HG02943 (cell line): ENCODE results near the gene HAUS7.

Experiments
- ATAC-seq: cut with Tn5 transposase; IDR thresholded peaks from one replicate; pipeline ENCODE4 v1.9.1; 2021; ENCODE audit warnings: mild to moderate bottlenecking, low read depth, moderate library complexity; ENCODE audit not compliant: unreplicated experiment

The HAUS7 gene

GRCh38 chrX:153457827-153458466 is 12.4 kb downstream of the HAUS7 start:
- no peak for ATAC-seq

DNA sequence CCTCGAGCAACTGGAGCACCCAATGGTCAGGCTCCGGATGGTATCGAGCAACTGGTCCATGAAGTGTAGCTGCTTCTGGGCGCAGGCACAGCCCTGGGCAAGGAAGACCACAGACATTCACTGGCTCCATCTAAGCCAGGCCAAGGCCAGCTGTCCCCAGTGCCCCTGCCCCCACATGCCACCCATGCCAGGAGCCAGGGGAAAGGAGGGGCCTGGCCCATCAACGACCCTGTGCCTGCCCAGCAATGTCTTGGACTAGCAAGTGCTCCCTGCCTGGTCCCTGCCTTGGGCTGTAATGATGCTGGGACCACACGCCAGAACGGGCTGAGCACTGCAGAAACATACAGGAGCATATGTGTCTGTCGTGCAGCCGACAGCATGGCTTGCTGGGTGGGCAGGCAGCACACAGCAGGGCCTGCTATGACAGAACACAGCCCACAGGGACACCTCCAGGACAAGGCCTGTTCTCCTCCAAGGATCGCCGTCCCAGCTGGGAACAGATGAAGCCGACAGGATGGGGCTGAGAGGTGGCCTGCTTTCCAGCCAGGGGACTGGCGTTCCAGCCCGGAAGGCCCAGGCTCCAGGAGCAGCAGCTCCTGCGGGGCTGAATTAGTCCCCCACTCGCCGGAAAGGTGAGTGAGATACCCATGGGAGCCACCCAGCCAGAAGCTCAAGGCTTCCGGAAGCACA is 13.1 kb downstream of the HAUS7 start:
- no peak for ATAC-seq

GRCh38 chrX:153456704-153457103 is 13.7 kb downstream of the HAUS7 start:
- ATAC-seq = no peak

GRCh38 chrX:153456161-153456560 is 14.2 kb downstream of the HAUS7 start:
- ATAC-seq = no peak

GRCh38 chrX:153455571-153455970 is 14.8 kb downstream of the HAUS7 start:
- ATAC-seq = no peak

DNA sequence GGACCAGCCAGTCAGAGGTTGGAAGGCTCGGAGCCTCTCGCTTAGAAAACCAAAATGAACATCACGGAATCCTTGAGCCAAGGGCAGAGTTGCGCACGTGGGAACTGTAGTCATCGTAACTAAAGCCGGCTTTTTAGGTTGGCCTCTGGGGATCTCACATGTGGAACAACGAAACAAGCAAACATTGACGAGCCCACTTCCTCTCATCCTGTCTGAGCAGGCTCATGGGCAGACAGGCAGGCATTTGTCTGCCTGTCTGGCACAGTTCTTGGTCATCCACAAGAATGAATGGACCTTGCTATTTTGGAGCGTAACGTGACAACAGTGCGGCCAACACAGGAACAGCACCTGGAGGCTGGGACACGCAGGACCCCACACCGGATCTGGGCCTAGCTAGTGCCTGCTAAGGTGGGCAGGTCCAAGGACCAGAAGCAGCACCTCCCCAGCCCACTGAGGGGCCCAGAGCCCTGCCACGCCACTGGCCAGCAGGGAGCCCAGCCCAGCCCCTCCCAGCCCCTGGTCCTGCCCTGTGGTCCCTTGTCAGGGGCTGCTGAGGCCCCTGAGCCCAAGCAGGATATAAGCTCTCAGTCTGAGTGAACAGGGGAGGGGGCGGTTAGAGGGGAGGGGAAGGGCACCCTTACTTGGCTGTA is 15.3 kb downstream of the HAUS7 start:
- ATAC-seq = no peak

DNA sequence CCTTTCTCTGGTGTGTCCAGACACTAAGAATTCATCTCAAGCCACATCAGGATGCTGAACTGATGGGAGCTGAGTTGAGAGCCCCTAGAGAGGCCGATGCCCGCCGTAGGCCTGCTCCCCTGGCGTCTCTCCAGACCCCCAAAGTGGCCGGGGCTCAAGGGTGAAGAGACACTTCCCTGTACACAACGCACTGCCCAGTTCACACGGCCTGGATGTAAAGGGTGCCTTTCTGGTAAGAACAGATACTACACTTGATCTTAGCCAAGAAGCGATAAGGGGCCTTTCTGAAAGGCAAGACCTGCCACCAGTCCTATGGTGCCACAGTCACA is 19.5 kb downstream of the HAUS7 start:
- no peak for ATAC-seq

DNA sequence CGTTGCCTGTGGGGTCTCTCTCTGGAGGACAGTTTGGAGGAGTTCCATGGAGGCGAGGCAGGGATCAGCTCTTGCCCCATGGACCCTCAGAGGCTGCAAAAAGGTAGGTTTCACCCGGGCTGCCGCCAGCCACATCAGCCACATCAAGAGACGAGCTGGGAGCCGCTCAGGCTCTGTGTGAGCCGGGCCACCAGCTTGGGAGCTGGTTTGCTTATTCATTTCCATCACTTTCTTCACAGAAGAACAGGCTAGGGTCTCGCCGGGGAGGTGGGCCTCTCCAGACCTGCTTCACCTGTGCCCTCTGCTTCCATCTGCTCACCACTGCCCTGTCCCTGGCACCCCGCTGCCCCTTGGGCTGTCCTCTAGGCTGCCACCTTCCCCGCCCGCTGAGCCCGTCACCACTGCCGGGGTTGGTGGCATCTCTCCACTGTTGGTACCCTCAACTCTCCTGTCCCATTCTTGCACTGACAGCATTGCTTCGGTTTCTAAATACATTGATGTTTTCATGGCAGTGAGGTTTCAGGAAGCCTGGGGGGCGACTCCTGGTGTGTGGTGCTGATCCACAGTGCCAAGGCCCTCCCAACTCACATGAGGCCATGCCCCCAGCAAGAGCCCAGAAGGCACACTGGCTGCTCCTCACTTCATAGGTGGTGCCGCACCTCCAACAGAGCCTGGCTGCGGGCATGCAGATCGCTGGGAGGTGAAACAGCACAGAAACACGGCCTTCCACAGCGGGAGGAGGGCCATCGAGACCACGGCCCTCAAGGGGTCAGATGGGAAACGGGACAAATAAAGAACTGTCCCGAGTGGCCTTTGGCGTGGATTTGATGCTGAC is 20.0 kb downstream of the HAUS7 start:
- no peak for ATAC-seq

DNA sequence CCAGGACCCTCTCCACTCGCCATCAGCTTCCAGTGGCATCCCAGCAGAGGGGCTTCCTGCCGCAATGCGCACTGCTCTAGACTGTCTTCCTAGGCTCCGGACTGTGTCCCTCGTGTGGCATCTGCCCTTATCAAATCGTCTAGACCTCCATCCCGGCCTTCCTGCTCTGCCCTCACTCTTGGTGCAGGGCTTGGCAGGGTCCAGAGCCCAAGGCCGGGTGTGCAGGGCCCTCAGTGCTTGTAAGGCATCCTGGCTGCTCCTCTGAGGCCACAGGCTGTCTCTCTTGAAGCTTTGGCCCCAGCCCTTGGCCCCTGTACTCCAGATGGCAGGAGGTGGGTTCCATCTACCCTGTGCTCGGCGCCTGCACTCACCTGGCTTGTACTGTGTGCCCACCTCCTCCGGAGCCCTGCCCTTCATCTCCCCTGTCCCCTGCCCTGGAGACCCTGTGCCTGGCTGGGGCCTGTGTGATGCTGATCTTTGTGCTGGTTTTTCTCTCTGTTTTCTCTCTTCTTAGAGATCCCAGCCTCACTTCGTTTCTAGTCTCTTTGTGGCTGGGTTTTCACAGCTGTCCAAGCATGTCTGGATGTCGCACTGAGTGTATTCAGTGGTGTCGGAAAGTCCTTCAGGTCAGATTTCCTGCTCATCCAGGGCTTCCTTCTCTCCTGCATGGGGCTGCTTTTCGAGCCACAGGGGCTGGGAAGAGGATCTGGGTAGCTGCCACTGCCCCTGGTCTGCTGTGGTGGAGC is 20.8 kb downstream of the HAUS7 start:
- no peak for ATAC-seq

DNA sequence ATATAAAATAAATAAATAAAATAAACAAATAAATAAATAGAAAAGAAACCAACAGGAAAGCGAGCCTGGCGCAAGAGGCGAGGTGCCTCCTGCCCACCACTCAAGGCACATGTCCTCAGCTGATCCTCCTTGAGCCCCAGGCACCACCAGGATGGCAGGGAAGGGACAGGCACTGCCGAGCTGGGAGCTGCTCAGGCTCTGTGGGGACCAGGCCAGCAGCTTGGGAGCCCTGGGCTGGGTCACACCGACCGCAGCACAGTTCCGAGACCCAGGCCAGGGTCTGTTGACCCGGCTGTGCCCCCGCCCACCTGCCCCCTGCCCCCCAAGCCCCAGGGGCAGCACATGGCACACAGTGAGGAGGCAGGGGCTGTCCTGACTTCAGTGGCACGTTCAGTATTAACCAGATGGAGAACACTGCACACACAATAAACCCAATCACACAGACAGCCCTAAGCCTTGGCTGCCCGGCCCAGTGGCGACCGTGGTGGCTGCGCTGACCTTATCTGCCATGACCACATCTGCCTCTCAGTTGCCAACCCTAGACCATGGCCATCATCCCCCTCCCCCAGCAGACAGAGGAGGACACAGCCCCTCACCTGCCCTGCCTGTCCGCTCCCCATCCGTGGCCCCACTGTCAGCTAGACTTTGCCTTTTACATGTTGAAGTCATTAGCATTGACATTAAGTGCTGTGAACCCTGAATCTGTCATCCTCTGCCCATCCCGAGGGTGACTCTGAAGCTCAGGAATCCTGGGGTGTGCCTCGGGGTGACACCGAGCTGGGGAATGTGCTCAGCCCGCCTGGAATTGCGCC is 21.6 kb downstream of the HAUS7 start:
- no peak for ATAC-seq

DNA sequence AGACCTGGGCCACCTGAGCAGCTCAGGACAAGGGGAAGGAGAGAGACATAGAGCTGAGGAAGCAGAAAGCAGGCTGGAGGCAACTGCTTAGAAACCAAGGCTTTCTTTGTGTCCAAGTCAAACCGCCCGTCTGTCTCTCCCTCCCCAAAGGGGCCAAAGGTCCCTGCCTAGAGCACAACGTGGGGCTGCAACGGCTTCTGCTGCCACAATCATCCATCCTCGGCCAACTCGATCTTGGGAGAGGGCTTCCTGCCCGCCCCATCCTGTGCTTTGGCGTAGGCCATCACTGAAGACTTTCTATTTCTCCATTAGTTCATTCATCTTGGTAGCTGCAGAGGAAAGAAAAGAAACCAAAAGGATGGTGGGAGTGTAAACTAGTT is 22.8 kb downstream of the HAUS7 start:
- ATAC-seq = no peak

- no peak for ATAC-seq
These were observed 23.3 kb downstream of the HAUS7 start for GRCh38 chrX:153446950-153447580.

GRCh38 chrX:153446636-153446936 is 23.8 kb downstream of the HAUS7 start:
- ATAC-seq = no peak

GRCh38 chrX:153445856-153446635 is 24.3 kb downstream of the HAUS7 start, which contains the start of gene TREX2:
TREX2 (minus strand) TSS chrX:153446056; CDS start chrX:153445430, 626 bp downstream.
- ATAC-seq = no peak

GRCh38 chrX:153445106-153445855 is 25.1 kb downstream of the HAUS7 start:
- no peak for ATAC-seq

DNA sequence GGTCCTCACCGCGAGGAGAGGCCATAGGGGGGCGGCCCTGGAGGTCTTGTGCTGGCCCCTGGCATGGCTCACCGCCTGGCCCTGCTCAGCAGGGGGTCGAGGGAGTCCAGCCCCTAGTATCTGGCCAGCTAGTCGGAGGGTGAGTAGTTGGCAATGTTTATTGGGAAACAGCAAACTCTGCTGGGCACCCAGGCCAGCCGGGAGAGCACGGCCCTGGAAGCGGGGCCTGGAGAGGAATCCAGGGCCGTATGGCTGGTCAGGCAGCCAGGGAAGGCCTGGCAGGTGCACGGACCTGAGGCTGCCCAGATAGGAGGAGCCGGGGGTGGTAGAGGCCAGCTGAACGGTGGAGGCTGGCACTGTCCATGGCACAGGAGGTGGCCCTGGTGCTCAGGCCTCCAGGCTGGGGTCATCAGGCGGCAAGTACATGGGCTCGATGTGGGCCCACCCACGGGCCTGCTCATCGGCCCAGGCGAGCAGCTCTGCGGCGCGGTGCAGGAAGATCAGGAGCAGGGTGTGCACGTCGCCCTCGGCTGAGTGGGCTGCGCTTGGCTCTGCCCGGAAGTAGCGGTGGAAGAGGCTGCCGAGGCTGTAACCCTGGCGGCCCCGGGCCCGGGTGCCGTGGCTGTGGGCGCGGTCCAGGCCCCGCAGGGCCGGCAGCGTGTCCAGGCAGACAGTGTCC is 25.9 kb downstream of the HAUS7 start:
- ATAC-seq = no peak
